GM19240 (cell line): Measurements from ENCODE around the gene TEX48.

Experiments
- DNase-seq: peaks from one replicate; pipeline ENCODE4 v3.0.0; 2011; ENCODE audit warnings: low spot score; ENCODE audit not compliant: insufficient read length

TEX48 gene

DNA sequence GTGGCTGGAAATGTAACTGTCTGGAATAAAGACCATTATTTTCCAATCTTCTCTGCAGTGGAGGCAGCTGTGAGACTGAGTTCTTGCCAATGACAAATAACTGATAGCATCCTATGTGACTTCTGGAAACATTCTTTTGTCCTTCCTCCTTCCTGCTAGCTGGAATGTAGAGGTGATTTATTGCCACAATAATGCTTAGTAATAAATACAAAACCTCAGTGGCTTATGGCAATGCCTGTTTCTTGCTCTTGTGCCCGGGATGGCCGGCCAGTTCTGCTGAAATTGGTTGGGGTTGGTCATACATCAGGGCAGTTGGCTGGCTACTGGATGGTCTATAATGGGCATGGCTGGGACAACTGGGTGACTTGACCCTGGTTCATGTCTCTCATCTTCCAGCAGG lies 12.2 kb upstream of the TEX48 start:
- no peak for DNase-seq

GRCh38 chr9:114693248-114693855 lies 11.4 kb upstream of the TEX48 start:
- no peak for DNase-seq

- no peak for DNase-seq
These were observed 9.9 kb upstream of the TEX48 start for GRCh38 chr9:114691956-114692295.

DNA sequence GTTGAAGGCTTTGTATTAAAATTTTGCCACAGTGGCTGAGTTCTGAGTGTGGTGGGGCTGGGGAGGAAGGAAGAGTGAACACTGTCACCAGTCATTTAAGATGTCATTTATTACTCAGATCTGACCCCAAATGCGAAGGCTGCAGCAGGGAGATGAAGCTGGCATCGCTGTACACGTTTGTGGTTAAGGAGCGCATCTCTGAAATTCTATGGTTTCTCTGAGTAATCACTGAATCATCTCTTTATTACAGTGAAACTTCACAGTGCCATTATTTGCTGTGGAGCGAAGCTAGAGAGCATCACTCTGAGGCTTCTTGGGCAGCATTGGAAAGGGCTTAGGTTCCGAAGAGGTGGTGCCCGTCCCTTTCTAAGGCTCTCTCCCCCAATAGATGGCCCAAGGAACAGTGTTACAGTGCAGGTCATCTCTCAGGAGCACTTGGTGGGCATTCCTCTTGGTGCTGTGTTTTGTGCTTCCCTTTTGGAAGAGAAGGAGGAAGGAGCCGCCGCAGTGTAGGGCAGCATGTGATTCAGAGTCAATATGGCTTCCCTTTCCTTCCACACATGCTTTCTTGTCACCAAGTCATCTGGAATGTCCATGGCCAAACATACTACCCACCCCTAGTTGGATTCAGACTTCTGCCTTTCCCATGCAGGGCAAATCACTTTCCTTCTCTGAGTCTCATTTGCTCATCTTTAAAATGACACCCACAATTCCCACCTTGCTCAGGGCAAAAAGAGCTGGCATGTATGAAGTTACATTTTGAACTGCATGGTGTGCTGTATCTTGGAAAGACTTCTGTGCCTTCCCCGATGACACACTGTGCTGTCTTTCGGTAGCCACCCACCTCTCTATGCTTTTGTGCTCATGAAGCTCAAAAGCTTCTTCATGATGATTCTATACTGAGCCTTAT lies 9.3 kb upstream of the TEX48 start:
- DNase-seq = no peak

DNA sequence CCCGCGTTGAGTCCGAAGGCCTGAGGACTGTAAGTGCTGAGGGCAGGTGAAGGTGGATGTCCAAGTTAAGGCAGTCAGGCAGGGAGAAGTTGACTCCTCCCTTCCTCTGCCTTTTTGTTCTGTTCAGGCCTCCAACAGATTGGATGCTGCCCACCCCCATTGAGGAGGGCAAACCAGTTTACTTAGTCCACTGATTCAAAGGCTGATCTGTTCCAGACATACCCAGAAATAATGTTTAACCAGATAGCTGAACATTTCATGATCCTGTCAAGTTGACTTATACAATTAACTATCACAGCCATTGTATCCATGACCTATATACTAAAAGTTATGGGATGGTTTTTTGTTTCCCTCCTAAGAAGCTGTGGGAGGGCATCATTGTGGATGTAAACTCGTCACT lies 8.3 kb upstream of the TEX48 start:
- no peak for DNase-seq

DNA sequence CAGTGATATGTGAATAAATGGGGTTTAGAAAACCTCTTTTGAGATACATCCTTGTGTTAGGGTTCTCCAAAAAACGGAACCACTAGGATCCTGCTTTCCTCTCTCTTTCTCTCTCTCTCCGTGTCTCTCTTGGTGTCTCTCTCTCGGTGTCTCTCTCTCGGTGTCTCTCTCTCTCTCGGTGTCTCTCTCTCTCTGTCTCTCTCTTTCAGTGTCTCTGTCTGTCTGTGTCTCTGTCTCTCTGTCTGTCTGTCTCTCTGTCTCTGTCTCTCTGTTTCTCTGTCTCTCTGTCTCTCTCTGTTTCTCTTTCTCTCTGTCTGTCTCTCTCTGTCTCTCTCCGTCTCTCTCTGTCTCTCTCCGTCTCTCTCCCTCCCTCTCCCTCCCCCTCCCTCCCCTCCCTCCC lies 7.8 kb upstream of the TEX48 start:
- no peak for DNase-seq

DNA sequence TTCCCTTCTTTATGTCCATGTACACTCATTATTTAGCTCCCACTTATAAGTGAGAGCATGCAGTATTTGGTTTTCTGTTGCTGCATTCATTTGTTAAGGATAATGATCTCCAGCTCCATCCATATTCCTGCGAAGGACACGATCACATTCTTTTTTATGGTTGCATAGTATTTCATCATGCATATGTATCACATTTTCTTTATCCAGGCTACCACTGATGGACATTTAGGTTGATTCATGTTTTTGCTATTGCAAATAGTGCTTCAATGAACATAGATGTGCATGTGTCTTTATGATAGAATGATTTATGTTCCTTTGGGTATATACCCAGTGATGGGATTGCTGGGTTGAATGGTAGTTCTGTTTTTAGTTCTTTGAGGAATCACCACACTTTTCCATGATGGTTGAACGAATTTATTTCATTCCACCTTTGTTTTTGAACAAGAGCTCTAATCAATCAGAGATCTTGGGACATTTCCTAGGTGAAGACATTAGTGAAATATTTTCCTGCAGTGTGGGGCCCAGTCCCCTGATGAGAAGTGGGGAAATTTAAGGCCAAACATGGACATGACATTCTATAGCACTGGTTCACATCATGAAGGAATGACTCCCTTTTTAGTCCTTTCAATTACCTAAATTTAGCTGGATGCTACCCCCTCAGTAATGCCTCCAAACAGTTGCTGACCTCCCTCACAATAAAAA lies 7.1 kb upstream of the TEX48 start:
- DNase-seq = no peak

DNA sequence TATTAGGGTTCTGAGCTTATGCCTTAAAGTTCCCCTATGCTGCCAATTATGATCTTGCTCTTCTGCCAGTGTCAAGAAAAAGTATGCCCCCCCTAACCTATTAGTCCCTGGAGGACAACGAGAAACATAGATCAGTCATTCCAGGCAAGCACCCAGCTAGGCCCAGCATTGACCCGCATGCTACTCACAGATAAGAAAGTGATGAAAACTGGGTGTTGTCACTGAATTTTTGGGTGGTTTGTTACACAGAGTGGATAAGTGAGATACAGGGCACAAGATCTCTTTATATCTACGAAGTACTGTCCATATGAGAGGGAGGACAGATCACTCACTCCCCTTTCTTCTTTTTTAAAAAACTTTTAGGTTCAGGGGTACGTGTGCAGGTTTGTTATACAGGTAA lies 6.4 kb upstream of the TEX48 start:
- DNase-seq = no peak

- DNase-seq = no peak
These were observed 5.0 kb upstream of the TEX48 start for GRCh38 chr9:114687034-114687433.

- no peak for DNase-seq
These were observed 4.0 kb upstream of the TEX48 start for GRCh38 chr9:114685951-114686350.

- no peak for DNase-seq
These were observed 2.0 kb upstream of the TEX48 start for GRCh38 chr9:114684036-114684435.

- no peak for DNase-seq
These were observed 854 bp upstream of the TEX48 start for GRCh38 chr9:114682846-114683245.

DNA sequence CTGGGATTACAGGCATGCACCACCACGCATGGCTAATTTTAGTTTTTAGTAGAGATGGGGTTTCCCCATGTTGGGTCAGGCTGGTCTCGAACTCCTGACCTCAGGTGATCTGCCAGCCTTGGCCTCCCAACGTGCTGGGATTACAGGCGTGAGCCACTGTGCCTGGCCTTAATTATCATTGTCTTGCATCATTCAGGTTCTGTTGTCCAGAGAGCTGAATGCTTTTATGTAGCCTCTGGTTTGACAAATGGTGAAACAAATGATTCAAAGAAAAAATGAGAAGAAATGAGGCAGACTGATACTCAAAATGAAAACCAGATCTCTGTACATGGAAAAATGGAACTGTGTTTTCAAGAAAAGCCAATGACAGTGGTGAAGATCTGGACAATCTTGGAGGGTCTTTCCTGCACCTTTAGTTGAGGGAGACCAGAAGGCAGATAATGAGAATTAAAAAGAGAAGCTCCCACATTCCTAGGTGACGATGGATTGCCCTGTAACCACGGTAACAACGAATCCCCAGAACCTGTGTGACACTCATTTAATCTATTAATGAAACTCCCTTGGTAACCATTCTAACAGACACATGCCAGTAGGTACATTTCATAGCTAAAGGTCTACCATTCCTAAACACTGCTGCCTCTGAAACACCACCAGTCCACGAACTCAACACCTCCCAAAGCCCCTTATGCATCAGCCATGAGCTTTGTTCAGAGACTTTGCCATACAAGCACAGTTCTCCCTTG lies 1.6 kb downstream of the TEX48 start:
- no peak for DNase-seq

DNA sequence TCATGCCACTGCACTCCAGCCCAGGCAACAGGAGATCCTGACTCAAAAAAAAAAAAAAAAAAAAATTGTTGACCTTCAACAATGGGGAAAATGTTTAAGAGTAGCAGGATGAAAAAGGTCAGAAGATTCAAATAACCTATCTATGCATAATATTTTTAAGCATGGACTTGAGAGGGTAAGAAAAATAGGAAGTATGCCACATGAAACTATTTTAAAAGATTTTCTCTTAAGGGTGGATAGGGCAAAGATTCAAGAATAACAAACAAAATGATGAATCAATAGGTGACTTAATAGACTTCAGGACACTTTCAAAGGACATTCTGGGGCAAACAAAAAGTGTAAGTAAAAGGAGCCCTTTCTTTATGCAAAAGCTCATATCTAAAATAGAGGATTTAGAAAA lies 3.2 kb downstream of the TEX48 start:
- no peak for DNase-seq

- DNase-seq = no peak
These were observed 3.9 kb downstream of the TEX48 start for GRCh38 chr9:114678130-114678529.

DNA sequence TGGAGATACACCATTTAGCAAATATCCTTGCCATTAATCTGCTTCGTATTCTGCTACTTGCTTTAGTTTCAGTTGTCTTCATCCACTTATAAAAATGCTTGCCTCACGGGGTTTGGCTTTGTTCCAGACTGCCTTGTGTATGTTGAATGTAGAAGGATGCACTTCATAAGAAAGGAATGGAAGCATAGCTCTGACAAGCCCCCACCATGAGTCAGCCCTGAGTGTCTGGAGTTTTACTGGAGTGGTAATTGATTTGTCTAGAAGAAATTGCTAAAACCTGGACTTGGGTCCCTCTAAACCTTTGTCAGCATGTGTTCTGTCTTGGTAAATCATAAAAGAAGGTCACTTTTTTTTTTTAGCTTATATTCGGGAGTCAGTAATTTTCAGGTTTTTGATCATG lies 4.6 kb downstream of the TEX48 start:
- no peak for DNase-seq

DNA sequence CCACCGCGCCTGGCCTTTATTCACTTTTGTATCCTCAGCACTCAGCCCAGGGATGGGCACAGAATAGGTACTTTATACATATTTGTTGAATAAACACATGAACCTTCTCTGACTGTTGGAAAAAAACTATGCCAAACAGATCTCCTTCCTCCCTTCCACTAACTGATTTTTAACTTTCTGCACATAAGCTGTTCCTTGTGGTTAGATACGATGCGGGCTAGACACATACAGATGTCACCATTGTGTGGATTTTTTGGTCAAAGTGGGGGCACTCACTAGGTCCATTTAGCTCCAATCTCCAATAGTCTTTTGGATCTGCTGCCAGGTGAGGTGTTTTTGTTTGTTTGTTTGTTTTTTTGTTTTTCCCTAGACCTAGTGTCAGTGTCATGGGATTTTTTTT lies 5.1 kb downstream of the TEX48 start:
- no peak for DNase-seq

- no peak for DNase-seq
These were observed 7.0 kb downstream of the TEX48 start for GRCh38 chr9:114674798-114675540.

DNA sequence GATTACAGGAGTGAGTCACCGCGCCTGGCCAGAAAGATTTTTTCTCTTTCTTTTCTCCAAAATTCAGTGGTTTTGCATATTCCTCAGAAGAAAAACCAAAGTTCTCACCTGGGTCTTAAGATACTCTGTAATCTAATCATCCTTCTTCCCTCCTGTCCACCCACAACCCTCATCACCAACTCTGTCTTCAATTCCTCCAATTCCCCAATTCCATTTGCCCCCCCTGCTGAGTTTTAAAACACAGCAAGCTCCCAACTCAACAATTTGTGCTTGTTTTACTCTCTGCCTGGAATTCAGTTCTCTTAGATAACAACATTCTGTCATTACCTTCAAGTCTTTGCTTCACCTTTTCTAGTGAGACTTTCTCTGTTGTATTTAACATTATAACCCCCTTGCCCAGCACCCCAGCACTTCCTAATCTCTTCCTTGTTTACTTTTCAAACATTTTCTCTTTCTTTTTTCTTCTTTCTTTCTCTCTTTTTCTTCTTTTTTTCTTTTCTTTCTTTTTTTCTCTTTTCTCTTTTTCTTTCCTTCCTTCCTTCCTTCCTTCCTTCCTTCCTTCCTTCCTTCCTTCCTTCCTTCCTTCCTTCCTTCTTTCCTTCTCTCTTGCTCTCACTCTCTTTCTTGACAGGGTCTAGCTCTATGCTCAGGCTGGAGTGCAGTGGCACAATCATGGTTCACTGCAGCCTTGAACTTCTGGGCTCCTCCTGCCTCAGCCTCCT lies 7.8 kb downstream of the TEX48 start:
- no peak for DNase-seq

- no peak for DNase-seq
These were observed 10.4 kb downstream of the TEX48 start for GRCh38 chr9:114671605-114672004.
